ENCODE results near the gene MRAP2.

MRAP2 gene

GRCh38 chr6:84137989-84138575, 104.5 kb downstream of the MRAP2 start:
- no peak for DNase-seq

- DNase-seq, result no peak
Observed at GRCh38 chr6:84139311-84139710, 105.7 kb downstream of the MRAP2 start.
